WTC11 (cell line): ENCODE data around the gene LILRA6. TPM values are rescaled to one million over a fixed set of nuclear protein-coding genes. Genes with fewer than 3 reads are reported as not detected.

ENCODE experiments used
- ATF3 ChIP-seq: sonication (generic); formaldehyde crosslinking; conservative IDR thresholded peaks from 2 replicates; pipeline ENCODE4 v1.8.1; 2022; ENCODE audit warnings: mild to moderate bottlenecking, missing genetic modification reagents
- CDX4 ChIP-seq: fragments of 250-450 bp; sonication (Bioruptor Pico); IDR thresholded peaks from 2 replicates; pipeline ENCODE4 v1.9.0; 2021; ENCODE audit warnings: moderate library complexity, mild to moderate bottlenecking, inconsistent platforms, borderline replicate concordance
- ETV6 ChIP-seq: sonication (generic); formaldehyde crosslinking; IDR thresholded peaks from 2 replicates; pipeline ENCODE4 v1.8.1; 2022; ENCODE audit warnings: mild to moderate bottlenecking, missing genetic modification reagents
- GRHL2 ChIP-seq: fragments of 250-450 bp; sonication (Bioruptor Pico); IDR thresholded peaks from 2 replicates; pipeline ENCODE4 v1.8.0; 2022; ENCODE audit warnings: mild to moderate bottlenecking, moderate library complexity; ENCODE audit not compliant: insufficient replicate concordance, severe bottlenecking
- JUN ChIP-seq: sonication (generic); formaldehyde crosslinking; IDR thresholded peaks from 2 replicates; pipeline ENCODE4 v1.8.0; 2023; ENCODE audit warnings: mild to moderate bottlenecking, missing genetic modification reagents
- MXD4 ChIP-seq: fragments of 250-450 bp; sonication (Bioruptor Pico); IDR thresholded peaks from 2 replicates; pipeline ENCODE4 v1.8.0; 2021; ENCODE audit warnings: mild to moderate bottlenecking, moderate library complexity, borderline replicate concordance
- MYBL2 ChIP-seq: sonication (generic); formaldehyde crosslinking; IDR thresholded peaks from 2 replicates; pipeline ENCODE4 v1.8.1; 2023; ENCODE audit warnings: mild to moderate bottlenecking, moderate library complexity, missing genetic modification reagents
- NFE2L1 ChIP-seq: sonication (generic); formaldehyde crosslinking; IDR thresholded peaks from 2 replicates; pipeline ENCODE4 v1.8.1; 2023; ENCODE audit warnings: missing genetic modification reagents
- NR1H2 ChIP-seq: sonication (generic); formaldehyde crosslinking; IDR thresholded peaks from 2 replicates; pipeline ENCODE4 v1.9.0; 2021; ENCODE audit warnings: mild to moderate bottlenecking, moderate library complexity, missing genetic modification reagents
- PRRX2 ChIP-seq: fragments of 250-450 bp; sonication (Bioruptor Pico); IDR thresholded peaks from 2 replicates; pipeline ENCODE4 v1.8.0; 2021; ENCODE audit warnings: mild to moderate bottlenecking
- TEAD4 ChIP-seq: sonication (generic); formaldehyde crosslinking; IDR thresholded peaks from 2 replicates; pipeline ENCODE4 v1.8.0; 2022; ENCODE audit warnings: mild to moderate bottlenecking, missing genetic modification reagents
- USF2 ChIP-seq: sonication (generic); formaldehyde crosslinking; IDR thresholded peaks from 2 replicates; pipeline ENCODE4 v1.8.1; 2023; ENCODE audit warnings: mild to moderate bottlenecking, missing genetic modification reagents, moderate library complexity
- ZNF232 ChIP-seq: sonication (generic); formaldehyde crosslinking; IDR thresholded peaks from 2 replicates; pipeline ENCODE4 v1.8.0; 2022; ENCODE audit warnings: mild to moderate bottlenecking, missing genetic modification reagents
- ZNF263 ChIP-seq: sonication (generic); formaldehyde crosslinking; IDR thresholded peaks from 2 replicates; pipeline ENCODE4 v1.8.1; 2022; ENCODE audit warnings: low read depth, mild to moderate bottlenecking, moderate library complexity, missing genetic modification reagents
- ZNF416 ChIP-seq: fragments of 250-450 bp; sonication (Bioruptor Pico); IDR thresholded peaks from 2 replicates; pipeline ENCODE4 v1.9.0; 2021; ENCODE audit warnings: mild to moderate bottlenecking, inconsistent platforms
- ZNF512 ChIP-seq: sonication (generic); formaldehyde crosslinking; IDR thresholded peaks from 2 replicates; pipeline ENCODE4 v1.8.1; 2022; ENCODE audit warnings: missing genetic modification reagents, borderline replicate concordance
- total RNA-seq: library from RNA; stranded (reverse); gene quantifications from 3 replicates; pipeline ENCODE4 v1.2.3, GENCODE V29; 2021
- TF ChIP-seq, protein P1 (sequence below): sonication (generic); formaldehyde crosslinking; IDR thresholded peaks from 2 replicates; pipeline ENCODE4 v1.8.0; 2022; ENCODE audit warnings: mild to moderate bottlenecking, missing genetic modification reagents
- TF ChIP-seq, protein P2 (sequence below): sonication (generic); formaldehyde crosslinking; IDR thresholded peaks from 2 replicates; pipeline ENCODE4 v1.8.1; 2023; ENCODE audit warnings: mild to moderate bottlenecking, missing genetic modification reagents
- TF ChIP-seq, protein P3 (sequence below): fragments of 250-450 bp; sonication (Bioruptor Pico); IDR thresholded peaks from 2 replicates; pipeline ENCODE4 v1.9.0; 2021; ENCODE audit warnings: mild to moderate bottlenecking, borderline replicate concordance
- TF ChIP-seq, protein P4 (sequence below): sonication (generic); formaldehyde crosslinking; IDR thresholded peaks from 2 replicates; pipeline ENCODE4 v1.8.0; 2022; ENCODE audit warnings: mild to moderate bottlenecking, missing genetic modification reagents
- TF ChIP-seq, protein P5 (sequence below): fragments of 250-450 bp; sonication (Bioruptor Pico); IDR thresholded peaks from 2 replicates; pipeline ENCODE4 v1.8.0; 2021; ENCODE audit warnings: mild to moderate bottlenecking
- TF ChIP-seq, protein P6 (sequence below): sonication (generic); formaldehyde crosslinking; IDR thresholded peaks from 2 replicates; pipeline ENCODE4 v1.8.1; 2023; ENCODE audit warnings: mild to moderate bottlenecking, missing genetic modification reagents

LILRA6 gene
- total RNA-seq, 1 experiment from 2014 or later: not detected

- TF ChIP-seq ZNF232 (CRISPR knock-in tag) (no peak), CDX4 (CRISPR knock-in tag) (no peak), JUN (CRISPR knock-in tag) (no peak), MXD4 (no peak), PRRX2 (CRISPR knock-in tag) (peak; percentile 54; the same call in 1 of the 2 replicates), NFE2L1 (CRISPR knock-in tag) (no peak), NR1H2 (CRISPR knock-in tag) (no peak), ATF3 (CRISPR knock-in tag) (no peak), GRHL2 (CRISPR knock-in tag) (no peak), USF2 (CRISPR knock-in tag) (no peak), ZNF512 (CRISPR knock-in tag) (no peak), ZNF416 (CRISPR knock-in tag) (peak; percentile 78; the same call in 1 of the 2 replicates), ZNF263 (CRISPR knock-in tag) (no peak), TEAD4 (no peak; the same call in 1 of the 2 replicates), ETV6 (CRISPR knock-in tag) (0 out of 2 replicates have a peak, but pooled peaks have one; percentile 11), MYBL2 (no peak)
- TF ChIP-seq, protein P1, sequence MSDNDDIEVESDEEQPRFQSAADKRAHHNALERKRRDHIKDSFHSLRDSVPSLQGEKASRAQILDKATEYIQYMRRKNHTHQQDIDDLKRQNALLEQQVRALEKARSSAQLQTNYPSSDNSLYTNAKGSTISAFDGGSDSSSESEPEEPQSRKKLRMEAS: no peak
- TF ChIP-seq, protein P2, sequence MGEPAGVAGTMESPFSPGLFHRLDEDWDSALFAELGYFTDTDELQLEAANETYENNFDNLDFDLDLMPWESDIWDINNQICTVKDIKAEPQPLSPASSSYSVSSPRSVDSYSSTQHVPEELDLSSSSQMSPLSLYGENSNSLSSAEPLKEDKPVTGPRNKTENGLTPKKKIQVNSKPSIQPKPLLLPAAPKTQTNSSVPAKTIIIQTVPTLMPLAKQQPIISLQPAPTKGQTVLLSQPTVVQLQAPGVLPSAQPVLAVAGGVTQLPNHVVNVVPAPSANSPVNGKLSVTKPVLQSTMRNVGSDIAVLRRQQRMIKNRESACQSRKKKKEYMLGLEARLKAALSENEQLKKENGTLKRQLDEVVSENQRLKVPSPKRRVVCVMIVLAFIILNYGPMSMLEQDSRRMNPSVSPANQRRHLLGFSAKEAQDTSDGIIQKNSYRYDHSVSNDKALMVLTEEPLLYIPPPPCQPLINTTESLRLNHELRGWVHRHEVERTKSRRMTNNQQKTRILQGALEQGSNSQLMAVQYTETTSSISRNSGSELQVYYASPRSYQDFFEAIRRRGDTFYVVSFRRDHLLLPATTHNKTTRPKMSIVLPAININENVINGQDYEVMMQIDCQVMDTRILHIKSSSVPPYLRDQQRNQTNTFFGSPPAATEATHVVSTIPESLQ (CRISPR knock-in tag): no peak
- TF ChIP-seq, protein P3, sequence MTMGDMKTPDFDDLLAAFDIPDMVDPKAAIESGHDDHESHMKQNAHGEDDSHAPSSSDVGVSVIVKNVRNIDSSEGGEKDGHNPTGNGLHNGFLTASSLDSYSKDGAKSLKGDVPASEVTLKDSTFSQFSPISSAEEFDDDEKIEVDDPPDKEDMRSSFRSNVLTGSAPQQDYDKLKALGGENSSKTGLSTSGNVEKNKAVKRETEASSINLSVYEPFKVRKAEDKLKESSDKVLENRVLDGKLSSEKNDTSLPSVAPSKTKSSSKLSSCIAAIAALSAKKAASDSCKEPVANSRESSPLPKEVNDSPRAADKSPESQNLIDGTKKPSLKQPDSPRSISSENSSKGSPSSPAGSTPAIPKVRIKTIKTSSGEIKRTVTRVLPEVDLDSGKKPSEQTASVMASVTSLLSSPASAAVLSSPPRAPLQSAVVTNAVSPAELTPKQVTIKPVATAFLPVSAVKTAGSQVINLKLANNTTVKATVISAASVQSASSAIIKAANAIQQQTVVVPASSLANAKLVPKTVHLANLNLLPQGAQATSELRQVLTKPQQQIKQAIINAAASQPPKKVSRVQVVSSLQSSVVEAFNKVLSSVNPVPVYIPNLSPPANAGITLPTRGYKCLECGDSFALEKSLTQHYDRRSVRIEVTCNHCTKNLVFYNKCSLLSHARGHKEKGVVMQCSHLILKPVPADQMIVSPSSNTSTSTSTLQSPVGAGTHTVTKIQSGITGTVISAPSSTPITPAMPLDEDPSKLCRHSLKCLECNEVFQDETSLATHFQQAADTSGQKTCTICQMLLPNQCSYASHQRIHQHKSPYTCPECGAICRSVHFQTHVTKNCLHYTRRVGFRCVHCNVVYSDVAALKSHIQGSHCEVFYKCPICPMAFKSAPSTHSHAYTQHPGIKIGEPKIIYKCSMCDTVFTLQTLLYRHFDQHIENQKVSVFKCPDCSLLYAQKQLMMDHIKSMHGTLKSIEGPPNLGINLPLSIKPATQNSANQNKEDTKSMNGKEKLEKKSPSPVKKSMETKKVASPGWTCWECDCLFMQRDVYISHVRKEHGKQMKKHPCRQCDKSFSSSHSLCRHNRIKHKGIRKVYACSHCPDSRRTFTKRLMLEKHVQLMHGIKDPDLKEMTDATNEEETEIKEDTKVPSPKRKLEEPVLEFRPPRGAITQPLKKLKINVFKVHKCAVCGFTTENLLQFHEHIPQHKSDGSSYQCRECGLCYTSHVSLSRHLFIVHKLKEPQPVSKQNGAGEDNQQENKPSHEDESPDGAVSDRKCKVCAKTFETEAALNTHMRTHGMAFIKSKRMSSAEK (CRISPR knock-in tag): peak; percentile 63; the same call in 1 of the 2 replicates
- TF ChIP-seq, protein P4, sequence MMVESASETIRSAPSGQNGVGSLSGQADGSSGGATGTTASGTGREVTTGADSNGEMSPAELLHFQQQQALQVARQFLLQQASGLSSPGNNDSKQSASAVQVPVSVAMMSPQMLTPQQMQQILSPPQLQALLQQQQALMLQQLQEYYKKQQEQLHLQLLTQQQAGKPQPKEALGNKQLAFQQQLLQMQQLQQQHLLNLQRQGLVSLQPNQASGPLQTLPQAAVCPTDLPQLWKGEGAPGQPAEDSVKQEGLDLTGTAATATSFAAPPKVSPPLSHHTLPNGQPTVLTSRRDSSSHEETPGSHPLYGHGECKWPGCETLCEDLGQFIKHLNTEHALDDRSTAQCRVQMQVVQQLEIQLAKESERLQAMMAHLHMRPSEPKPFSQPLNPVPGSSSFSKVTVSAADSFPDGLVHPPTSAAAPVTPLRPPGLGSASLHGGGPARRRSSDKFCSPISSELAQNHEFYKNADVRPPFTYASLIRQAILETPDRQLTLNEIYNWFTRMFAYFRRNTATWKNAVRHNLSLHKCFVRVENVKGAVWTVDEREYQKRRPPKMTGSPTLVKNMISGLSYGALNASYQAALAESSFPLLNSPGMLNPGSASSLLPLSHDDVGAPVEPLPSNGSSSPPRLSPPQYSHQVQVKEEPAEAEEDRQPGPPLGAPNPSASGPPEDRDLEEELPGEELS (CRISPR knock-in tag): no peak
- TF ChIP-seq, protein P5, sequence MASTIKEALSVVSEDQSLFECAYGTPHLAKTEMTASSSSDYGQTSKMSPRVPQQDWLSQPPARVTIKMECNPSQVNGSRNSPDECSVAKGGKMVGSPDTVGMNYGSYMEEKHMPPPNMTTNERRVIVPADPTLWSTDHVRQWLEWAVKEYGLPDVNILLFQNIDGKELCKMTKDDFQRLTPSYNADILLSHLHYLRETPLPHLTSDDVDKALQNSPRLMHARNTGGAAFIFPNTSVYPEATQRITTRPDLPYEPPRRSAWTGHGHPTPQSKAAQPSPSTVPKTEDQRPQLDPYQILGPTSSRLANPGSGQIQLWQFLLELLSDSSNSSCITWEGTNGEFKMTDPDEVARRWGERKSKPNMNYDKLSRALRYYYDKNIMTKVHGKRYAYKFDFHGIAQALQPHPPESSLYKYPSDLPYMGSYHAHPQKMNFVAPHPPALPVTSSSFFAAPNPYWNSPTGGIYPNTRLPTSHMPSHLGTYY (CRISPR knock-in tag): peak; percentile 91; the same call in 1 of the 2 replicates
- TF ChIP-seq, protein P6, sequence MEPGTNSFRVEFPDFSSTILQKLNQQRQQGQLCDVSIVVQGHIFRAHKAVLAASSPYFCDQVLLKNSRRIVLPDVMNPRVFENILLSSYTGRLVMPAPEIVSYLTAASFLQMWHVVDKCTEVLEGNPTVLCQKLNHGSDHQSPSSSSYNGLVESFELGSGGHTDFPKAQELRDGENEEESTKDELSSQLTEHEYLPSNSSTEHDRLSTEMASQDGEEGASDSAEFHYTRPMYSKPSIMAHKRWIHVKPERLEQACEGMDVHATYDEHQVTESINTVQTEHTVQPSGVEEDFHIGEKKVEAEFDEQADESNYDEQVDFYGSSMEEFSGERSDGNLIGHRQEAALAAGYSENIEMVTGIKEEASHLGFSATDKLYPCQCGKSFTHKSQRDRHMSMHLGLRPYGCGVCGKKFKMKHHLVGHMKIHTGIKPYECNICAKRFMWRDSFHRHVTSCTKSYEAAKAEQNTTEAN (CRISPR knock-in tag): no peak
Measured at GRCh38 chr19:54209058-54209810, 33.4 kb downstream of the LILRA6 start (continued).
